Stimulated activated CD8-positive, alpha-beta memory T cell treated with anti-CD3 and anti-CD28 coated beads, Interleukin-4, amount 100 ng/mL, for 1 hour (primary cell): ENCODE measurements around the gene KIAA1217.

Source experiments
- DNase-seq, 2 donors: peaks; one replicate each; pipeline ENCODE4 v3.0.0-alpha.2; 2020; ENCODE audit warnings: low read depth in 2 of 2, low spot score in 1 of 2

Gene KIAA1217

GRCh38 chr10:24207341-24207740 is 1.6 kb upstream of the KIAA1217 start:
- no peak for DNase-seq

GRCh38 chr10:24207781-24208611 is 942 bp upstream of the KIAA1217 start:
- no peak for DNase-seq

- DNase-seq = no peak
These were observed 464 bp downstream of the KIAA1217 start for GRCh38 chr10:24209432-24209771.

GRCh38 chr10:24209946-24210491 is 1.1 kb downstream of the KIAA1217 start:
- no peak for DNase-seq

GRCh38 chr10:24210501-24210900 is 1.6 kb downstream of the KIAA1217 start:
- no peak for DNase-seq

- DNase-seq = no peak
These were observed 4.3 kb downstream of the KIAA1217 start for GRCh38 chr10:24213266-24213665.

GRCh38 chr10:24213881-24214280 is 4.9 kb downstream of the KIAA1217 start:
- no peak for DNase-seq

GRCh38 chr10:24214762-24215161 is 5.8 kb downstream of the KIAA1217 start:
- no peak for DNase-seq

GRCh38 chr10:24215196-24215595 is 6.3 kb downstream of the KIAA1217 start:
- no peak for DNase-seq

GRCh38 chr10:24215603-24216002 is 6.7 kb downstream of the KIAA1217 start:
- DNase-seq = no peak

- DNase-seq = no peak
These were observed 11.0 kb downstream of the KIAA1217 start for GRCh38 chr10:24219963-24220362.

- DNase-seq = no peak
These were observed 14.4 kb downstream of the KIAA1217 start for GRCh38 chr10:24223341-24223740.

GRCh38 chr10:24223953-24224352 is 15.0 kb downstream of the KIAA1217 start:
- no peak for DNase-seq

- DNase-seq = no peak
These were observed 19.7 kb downstream of the KIAA1217 start for GRCh38 chr10:24228642-24229041.

GRCh38 chr10:24229909-24230308 is 21.0 kb downstream of the KIAA1217 start:
- no peak for DNase-seq

GRCh38 chr10:24231200-24231599 is 22.3 kb downstream of the KIAA1217 start:
- no peak for DNase-seq

GRCh38 chr10:24234784-24235183 is 25.8 kb downstream of the KIAA1217 start:
- no peak for DNase-seq

- DNase-seq = no peak
These were observed 26.5 kb downstream of the KIAA1217 start for GRCh38 chr10:24235471-24235870.

GRCh38 chr10:24237801-24238395 is 29.0 kb downstream of the KIAA1217 start:
- no peak for DNase-seq

GRCh38 chr10:24238519-24239247 is 29.7 kb downstream of the KIAA1217 start:
- DNase-seq = no peak

GRCh38 chr10:24239289-24240040 is 30.5 kb downstream of the KIAA1217 start:
- no peak for DNase-seq
